Measurements from ENCODE around the gene CTRB1. TPM values are rescaled to one million over a fixed set of nuclear protein-coding genes. Genes with fewer than 3 reads are reported as not detected.
A peak's percentile ranks its signal among the peaks of the same experiment; 100 is the strongest.

The CTRB1 gene
- total and polyA plus RNA-seq, 2 of the 13 experiments (the other 11 are each of a cell fraction or from before 2014, with no cell fraction given), result not detected

DNA sequence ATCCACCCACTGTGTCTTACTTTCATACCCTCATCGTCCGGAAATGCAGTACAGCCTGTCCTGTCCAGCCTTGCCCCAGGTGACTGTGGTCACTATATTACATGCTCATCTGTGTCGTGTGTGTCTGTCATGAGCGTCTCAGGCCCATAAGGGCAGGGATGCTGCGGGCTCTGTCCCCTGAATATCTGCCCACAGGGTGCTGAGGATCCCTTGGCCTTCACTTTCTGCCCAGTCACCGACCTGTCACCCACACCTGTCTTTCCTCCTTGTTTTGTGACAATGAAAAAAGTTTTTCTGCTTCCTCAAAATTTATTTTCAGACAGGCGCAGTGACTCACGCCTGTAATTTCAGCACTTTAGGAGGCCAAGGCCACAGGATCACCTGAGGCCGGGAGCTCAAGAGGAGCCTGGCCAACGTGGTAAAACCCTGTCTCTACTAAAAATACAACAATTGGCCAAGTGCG lies 1.4 kb upstream of the CTRB1 start (continued):
- TF ChIP-seq SOX13 (IDR thresholded peaks at IDR 0.05) (no peak), SOX13 (CRISPR knock-in tag; conservative IDR thresholded peaks at IDR 0.05 in 1 of 2, IDR thresholded peaks at IDR 0.05 in 1 of 2) (no peak), ZNF879 (CRISPR knock-in tag; IDR thresholded peaks at IDR 0.05) (no peak), ZFY (CRISPR knock-in tag; IDR thresholded peaks at IDR 0.05) (0 out of 2 replicates have a peak, but pooled peaks have one; percentile 20), ISL2 (CRISPR knock-in tag; IDR thresholded peaks at IDR 0.05) (no peak), ZNF749 (CRISPR knock-in tag; IDR thresholded peaks at IDR 0.05; ENCODE audit: borderline replicate concordance) (no peak), ZSCAN25 (CRISPR knock-in tag; IDR thresholded peaks at IDR 0.05) (no peak), KLF13 (CRISPR knock-in tag; IDR thresholded peaks at IDR 0.05) (no peak), ZNF570 (CRISPR knock-in tag; IDR thresholded peaks at IDR 0.05; ENCODE audit: borderline replicate concordance) (no peak), KDM4B (CRISPR knock-in tag; IDR thresholded peaks at IDR 0.05) (no peak), HIVEP1 (CRISPR knock-in tag; IDR thresholded peaks at IDR 0.05) (0 out of 2 replicates have a peak, but pooled peaks have one; percentile 16), NPAS2 (CRISPR knock-in tag; IDR thresholded peaks at IDR 0.05; ENCODE audit: borderline replicate concordance) (no peak), KDM3A (CRISPR knock-in tag; IDR thresholded peaks at IDR 0.05; ENCODE audit: low read depth) (no peak), ZNF124 (CRISPR knock-in tag; IDR thresholded peaks at IDR 0.05) (no peak)
- TF ChIP-seq, protein P1, sequence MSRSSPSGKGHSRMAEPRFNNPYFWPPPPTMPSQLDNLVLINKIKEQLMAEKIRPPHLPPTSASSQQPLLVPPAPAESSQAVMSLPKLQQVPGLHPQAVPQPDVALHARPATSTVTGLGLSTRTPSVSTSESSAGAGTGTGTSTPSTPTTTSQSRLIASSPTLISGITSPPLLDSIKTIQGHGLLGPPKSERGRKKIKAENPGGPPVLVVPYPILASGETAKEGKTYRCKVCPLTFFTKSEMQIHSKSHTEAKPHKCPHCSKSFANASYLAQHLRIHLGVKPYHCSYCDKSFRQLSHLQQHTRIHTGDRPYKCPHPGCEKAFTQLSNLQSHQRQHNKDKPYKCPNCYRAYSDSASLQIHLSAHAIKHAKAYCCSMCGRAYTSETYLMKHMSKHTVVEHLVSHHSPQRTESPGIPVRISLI (CRISPR knock-in tag; IDR thresholded peaks at IDR 0.05; ENCODE audit: borderline replicate concordance), result no peak
